Endothelial cell of umbilical vein (primary cell): Measurements from ENCODE around the gene PPM1L. TPM values are rescaled to one million over a fixed set of nuclear protein-coding genes. Genes with fewer than 3 reads are reported as not detected.

Source experiments
- BruUV-seq: library from RNA; stranded (reverse); fragments of 400-500 nt; replicated peaks from 2 replicates; lab custom pipeline; 2021; lab: Mats Ljungman, UMichigan
- CTCF ChIA-PET: fragments of 300-600, 350-600 bp; sonication (Branson Sonifier 250); formaldehyde crosslinking; loops from one replicate; lab custom pipeline; 2021; ENCODE audit warnings: antibody characterized with exemption, inconsistent platforms; lab: Charles Lee
- POLR2A ChIA-PET: fragments of 300-600, 350-600 bp; sonication (Branson Sonifier 250); formaldehyde crosslinking; loops from one replicate; lab custom pipeline; 2021; ENCODE audit warnings: antibody characterized with exemption, inconsistent platforms; lab: Charles Lee
- DNase-seq: peaks from one replicate; pipeline ENCODE4 v3.0.0-alpha.2; 2011; ENCODE audit warnings: low read depth, low spot score
- FAIRE-seq: peaks from 2 replicates; lab custom pipeline; 2011; peaks lifted over from hg19 to GRCh38; lab: Jason Lieb, UNC
- H2AFZ ChIP-seq: 2 replicates; pipeline ENCODE4 v1.6.0; 2012; ENCODE audit warnings: low read depth, low read length, control low read depth, inconsistent platforms
- H3K27ac ChIP-seq: 2 replicates; pipeline ENCODE4 v1.5.1; 2011; ENCODE audit warnings: low read depth, mild to moderate bottlenecking, control low read depth, low read length, moderate library complexity; ENCODE audit not compliant: insufficient read depth
- H3K27me3 ChIP-seq, 2 experiments: 2 replicates each; pipeline versions ENCODE4 v1.6.0 to v1.6.1; 2011; ENCODE audit warnings: low read length in 2 of 2, mixed read lengths in 1 of 2; ENCODE audit not compliant: control insufficient read depth in 2 of 2, insufficient read depth in 2 of 2
- H3K36me3 ChIP-seq, 2 experiments: 2 replicates in 1 of 2; 3 replicates in 1 of 2; pipeline ENCODE4 v1.5.1; 2011; ENCODE audit warnings: low read length in 2 of 2, mild to moderate bottlenecking in 1 of 2, moderate library complexity in 1 of 2; ENCODE audit not compliant: control insufficient read depth in 2 of 2, insufficient read depth in 2 of 2; ENCODE audit errors: extremely low read depth in 1 of 2
- H3K4me1 ChIP-seq: 3 replicates; pipeline ENCODE4 v1.5.1; 2011; ENCODE audit warnings: mild to moderate bottlenecking, low read length; ENCODE audit not compliant: control insufficient read depth, insufficient read depth; ENCODE audit errors: extremely low read depth
- H3K4me2 ChIP-seq: 2 replicates; pipeline ENCODE4 v1.6.1; 2011; ENCODE audit warnings: low read length, control low read depth, mixed read lengths; ENCODE audit not compliant: insufficient read depth
- H3K4me3 ChIP-seq, 3 experiments: fragments of 200-600 bp in 1 of 3; sonication (generic), shearing (Covaris generic) in 1 of 3; replicated peaks in 1 of 3; 2 replicates each; pipeline ENCODE4 v1.5.1; 2011 to 2016; ENCODE audit warnings: control low read depth in 3 of 3, low read length in 3 of 3, mild to moderate bottlenecking in 2 of 3, inconsistent platforms in 1 of 3, low read depth in 1 of 3, moderate library complexity in 1 of 3; ENCODE audit not compliant: insufficient read depth in 1 of 3
- H3K79me2 ChIP-seq: 2 replicates; pipeline ENCODE4 v1.6.0; 2012; ENCODE audit warnings: low read length, inconsistent platforms; ENCODE audit not compliant: control insufficient read depth, insufficient read depth
- H3K9ac ChIP-seq: replicated peaks from 2 replicates; pipeline ENCODE3; 2011; ENCODE audit warnings: low read length, control low read depth; ENCODE audit not compliant: insufficient read depth; ENCODE audit errors: extremely low read depth
- H3K9me1 ChIP-seq: replicated peaks from 3 replicates; pipeline ENCODE4 v1.6.0; 2011; ENCODE audit warnings: mild to moderate bottlenecking, low read length; ENCODE audit not compliant: control insufficient read depth, insufficient read depth; ENCODE audit errors: extremely low read depth
- H3K9me3 ChIP-seq: replicated peaks from 2 replicates; pipeline ENCODE4 v1.5.1; 2012; ENCODE audit warnings: low read length, inconsistent platforms; ENCODE audit not compliant: control insufficient read depth, insufficient read depth
- H4K20me1 ChIP-seq: replicated peaks from 2 replicates; pipeline ENCODE3; 2011; ENCODE audit warnings: mild to moderate bottlenecking, low read length; ENCODE audit not compliant: control insufficient read depth, insufficient read depth; ENCODE audit errors: extremely low read depth
- EZH2 ChIP-seq: IDR thresholded peaks from 2 replicates; pipeline ENCODE4 v1.6.1; 2012; ENCODE audit warnings: borderline replicate concordance, low read depth, mild to moderate bottlenecking, moderate library complexity, low read length, inconsistent platforms; ENCODE audit not compliant: severe bottlenecking
- FOS ChIP-seq: IDR thresholded peaks from 2 replicates; pipeline ENCODE4 v1.6.1; 2011; ENCODE audit warnings: mild to moderate bottlenecking, low read length, moderate library complexity, borderline replicate concordance; ENCODE audit not compliant: insufficient read depth
- GATA2 ChIP-seq: IDR thresholded peaks from 2 replicates; pipeline ENCODE4 v1.7.0; 2011; ENCODE audit warnings: low read depth, mild to moderate bottlenecking, moderate library complexity, mixed read lengths, low read length; ENCODE audit not compliant: insufficient read length, insufficient read depth
- JUN ChIP-seq: IDR thresholded peaks from 2 replicates; pipeline ENCODE4 v1.6.1; 2011; ENCODE audit warnings: borderline replicate concordance, low read depth; ENCODE audit not compliant: insufficient read length, insufficient read depth
- MYC ChIP-seq: IDR thresholded peaks from one replicate; pipeline ENCODE4 v1.6.1; 2011; ENCODE audit warnings: mild to moderate bottlenecking, low read depth, low read length
- POLR2A ChIP-seq: IDR thresholded peaks from 2 replicates; pipeline ENCODE4 v1.6.1; 2012; ENCODE audit warnings: low read depth, mild to moderate bottlenecking, control low read depth, low read length
- POLR2AphosphoS5 ChIP-seq: IDR thresholded peaks from 2 replicates; pipeline ENCODE4 v1.6.1; 2012; ENCODE audit warnings: low read depth, mild to moderate bottlenecking, control low read depth, low read length, moderate library complexity; ENCODE audit not compliant: insufficient read depth
- dilution Hi-C: fragments of 300-500 bp; cut with MboI; formaldehyde crosslinking; loops from one replicate; pipeline ENCODE4 v1.15.0; 2019; ENCODE audit warnings: low sequenced_read_pairs; ENCODE audit not compliant: extremely low pct_ligation_motif_present
- intact Hi-C: fragments of 100-400 bp; cut with micrococcal nuclease; formaldehyde crosslinking; loops from one replicate; pipeline ENCODE4 v1.10.0; 2022
- polyA plus RNA-seq, 4 experiments: library from polyadenylated mRNA; depleted of rRNA in 3 of 4; stranded (reverse) in 3 of 4; unstranded in 1 of 4; fragments of >200 nt; gene quantifications; 2 replicates each; pipeline versions ENCODE4 v1.2.1 to v1.2.3, GENCODE V29; 2011 to 2012; ENCODE audit warnings: missing spikeins in 1 of 4
- total RNA-seq: library from RNA; stranded (reverse); gene quantifications from 2 replicates; pipeline ENCODE4 v1.2.3, GENCODE V29; 2021
- TF ChIP-seq, protein P1 (sequence below): IDR thresholded peaks from 2 replicates; pipeline ENCODE4 v1.6.1; 2011; ENCODE audit not compliant: insufficient read depth, insufficient read length
- TF ChIP-seq, protein P2 (sequence below), 2 donors: IDR thresholded peaks; 1 replicate in 1 of 2; 2 replicates in 1 of 2; pipeline ENCODE4 v1.5.1; 2011; ENCODE audit warnings: low read length in 2 of 2, mild to moderate bottlenecking in 2 of 2, moderate library complexity in 2 of 2, control low read depth in 1 of 2, inconsistent platforms in 1 of 2, low read depth in 1 of 2; ENCODE audit not compliant: insufficient read depth in 1 of 2; ENCODE audit errors: extremely low read depth in 1 of 2

Gene PPM1L
- total and polyA plus RNA-seq, 2 donors (not counting 3 experiments of a cell fraction or from before 2014, with no cell fraction given) = 0.63 to 2.9 TPM

DNA sequence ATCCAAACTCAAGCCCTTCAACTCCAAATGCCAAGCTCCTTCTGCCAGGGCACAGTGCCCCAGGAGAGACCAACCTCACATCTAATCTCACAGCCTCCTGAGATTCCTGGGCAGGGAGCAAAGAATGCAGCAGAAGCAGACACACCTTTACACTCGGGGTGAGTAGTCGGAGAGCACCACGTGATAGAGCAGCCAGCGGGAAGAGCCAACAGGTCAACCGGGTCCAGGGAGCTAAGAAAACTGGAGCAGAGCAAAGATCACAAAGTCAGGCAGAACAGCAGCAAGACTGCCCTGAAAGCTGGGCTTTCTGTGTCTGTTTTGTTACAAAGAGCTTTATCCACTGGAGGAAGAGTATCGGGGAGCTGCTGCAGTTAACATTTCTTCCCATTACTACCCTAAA is 345.0 kb downstream of the PPM1L start:
- Histone ChIP-seq H3K4me3 (no peak overlapping the region), H3K27me3 (no peaks in the 10 kb centered on the region), H2AFZ (no peak overlapping the region), H3K79me2 (no peaks in the 10 kb centered on the region), H3K9me3 (no peaks in the 10 kb centered on the region), H3K4me2 (no peak overlapping the region), H3K27ac (no peak overlapping the region), H3K9ac (no peak overlapping the region), H3K4me1 (peaks cover 3% of the 10 kb centered on the region), H3K36me3 (peaks cover 3 to 4% of the 10 kb centered on the region in 2 experiments), H3K9me1 (no peaks in the 10 kb centered on the region), H4K20me1 (no peaks in the 10 kb centered on the region)
- BruUV-seq = no TSS peak
- ChIA-PET POLR2A (no interaction called here), CTCF (interaction anchor here (1.1 kb wide), 1 partner anchor 31 kb away, joined by 3 read pairs; no protein-coding TSS in a partner anchor)
- no peak for FAIRE-seq
- no peak for DNase-seq
- dilution Hi-C loops (no loop called here), intact Hi-C loops (no loop called here)
- TF ChIP-seq POLR2A (no peak), GATA2 (no peak), FOS (no peak), EZH2 (no peak), POLR2AphosphoS5 (no peak), MYC (no peak), JUN (no peak)
- TF ChIP-seq, protein P1, sequence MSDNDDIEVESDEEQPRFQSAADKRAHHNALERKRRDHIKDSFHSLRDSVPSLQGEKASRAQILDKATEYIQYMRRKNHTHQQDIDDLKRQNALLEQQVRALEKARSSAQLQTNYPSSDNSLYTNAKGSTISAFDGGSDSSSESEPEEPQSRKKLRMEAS = no peak

DNA sequence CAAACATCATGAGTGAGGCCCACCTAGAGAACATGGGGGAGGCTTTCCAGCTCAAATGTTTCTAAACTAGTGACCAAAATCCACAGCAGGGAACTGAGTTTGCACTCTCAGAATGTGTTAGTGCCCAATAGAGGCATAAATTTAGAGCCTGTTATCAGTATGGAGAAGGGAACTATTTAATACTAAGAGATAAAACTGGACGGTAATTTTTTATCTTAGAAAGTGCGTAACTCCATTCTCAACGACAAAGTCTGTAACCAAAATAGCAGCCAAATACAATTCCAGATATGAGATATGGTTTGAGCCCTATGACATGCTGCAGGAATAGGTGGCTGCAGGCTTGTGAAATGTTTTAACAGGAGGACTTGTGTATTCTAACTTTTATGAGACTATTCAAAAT is 345.6 kb downstream of the PPM1L start:
- dilution Hi-C loops (no loop called here), intact Hi-C loops (no loop called here)
- ChIA-PET CTCF (interaction anchor here (1.1 kb wide), 1 partner anchor 32 kb away, joined by 3 read pairs; no protein-coding TSS in a partner anchor), POLR2A (no interaction called here)
- Histone ChIP-seq H3K27ac (no peak overlapping the region), H4K20me1 (no peaks in the 10 kb centered on the region), H3K4me3 (no peak overlapping the region), H3K4me1 (peaks cover 3% of the 10 kb centered on the region), H3K79me2 (no peaks in the 10 kb centered on the region), H3K27me3 (no peaks in the 10 kb centered on the region), H3K9me3 (no peaks in the 10 kb centered on the region), H3K9me1 (no peaks in the 10 kb centered on the region), H3K4me2 (no peak overlapping the region), H2AFZ (no peak overlapping the region), H3K36me3 (peaks cover 3 to 4% of the 10 kb centered on the region in 2 experiments), H3K9ac (no peak overlapping the region)
- BruUV-seq = no TSS peak
- TF ChIP-seq EZH2 (no peak), JUN (no peak), MYC (no peak), POLR2AphosphoS5 (no peak), FOS (no peak), POLR2A (no peak), GATA2 (no peak)
- TF ChIP-seq, protein P2, sequence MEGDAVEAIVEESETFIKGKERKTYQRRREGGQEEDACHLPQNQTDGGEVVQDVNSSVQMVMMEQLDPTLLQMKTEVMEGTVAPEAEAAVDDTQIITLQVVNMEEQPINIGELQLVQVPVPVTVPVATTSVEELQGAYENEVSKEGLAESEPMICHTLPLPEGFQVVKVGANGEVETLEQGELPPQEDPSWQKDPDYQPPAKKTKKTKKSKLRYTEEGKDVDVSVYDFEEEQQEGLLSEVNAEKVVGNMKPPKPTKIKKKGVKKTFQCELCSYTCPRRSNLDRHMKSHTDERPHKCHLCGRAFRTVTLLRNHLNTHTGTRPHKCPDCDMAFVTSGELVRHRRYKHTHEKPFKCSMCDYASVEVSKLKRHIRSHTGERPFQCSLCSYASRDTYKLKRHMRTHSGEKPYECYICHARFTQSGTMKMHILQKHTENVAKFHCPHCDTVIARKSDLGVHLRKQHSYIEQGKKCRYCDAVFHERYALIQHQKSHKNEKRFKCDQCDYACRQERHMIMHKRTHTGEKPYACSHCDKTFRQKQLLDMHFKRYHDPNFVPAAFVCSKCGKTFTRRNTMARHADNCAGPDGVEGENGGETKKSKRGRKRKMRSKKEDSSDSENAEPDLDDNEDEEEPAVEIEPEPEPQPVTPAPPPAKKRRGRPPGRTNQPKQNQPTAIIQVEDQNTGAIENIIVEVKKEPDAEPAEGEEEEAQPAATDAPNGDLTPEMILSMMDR (IDR thresholded peaks at IDR 0.05; ENCODE audit: extremely low read depth in 1 of 2, insufficient read depth in 1 of 2, low read depth in 1 of 2, low read length in 2 of 2) = no peak
- TF ChIP-seq, protein P1 = no peak
- DNase-seq (no peak), FAIRE-seq (no peak)
